K562 (cell line): ENCODE measurements around the gene CDCP1. TPM values are rescaled to one million over a fixed set of nuclear protein-coding genes. Genes with fewer than 3 reads are reported as not detected.
A peak's percentile ranks its signal among the peaks of the same experiment; 100 is the strongest.

Experiments used
- ATAC-seq: fragments of 200-7000 bp; cut with Tn5 transposase; 3 replicates; pipeline ENCODE4 v1.9.1; 2020; ENCODE audit warnings: moderate library complexity
- BruUV-seq: library from RNA; stranded (reverse); fragments of 400-500 nt; replicated peaks from 2 replicates; lab custom pipeline; 2021; lab: Mats Ljungman, UMichigan
- CTCF ChIA-PET: fragments of 300-600 bp; formaldehyde crosslinking; extraction: SDS; loops from one replicate; lab custom pipeline; 2021; ENCODE audit warnings: low intra/inter-chr PET ratio; lab: Yijun Ruan, JAX
- POLR2A ChIA-PET: fragments of 300-600, 350-650 bp; sonication (Branson Sonifier 250); formaldehyde crosslinking; extraction: SDS; loops from one replicate; lab custom pipeline; 2021; ENCODE audit warnings: antibody characterized with exemption, inconsistent platforms; lab: Yijun Ruan, JAX
- DNase-seq, 4 experiments: peaks; one replicate each; pipeline versions ENCODE4 v3.0.0 to v3.0.0-alpha.2; 2011 to 2018; ENCODE audit warnings: low spot score in 3 of 4, mixed read lengths in 3 of 4; ENCODE audit errors: extremely low read depth in 1 of 4
- FAIRE-seq: peaks from 2 replicates; lab custom pipeline; 2011; peaks lifted over from hg19 to GRCh38; lab: Jason Lieb, UNC
- H2AFZ ChIP-seq: 2 replicates; pipeline ENCODE4 v1.6.0; 2011; ENCODE audit warnings: low read depth, low read length, control low read depth, inconsistent platforms
- H3K27ac ChIP-seq: fragments of 200-600 bp; 3 replicates; pipeline ENCODE4 v1.8.0; 2011; ENCODE audit warnings: low read depth, mild to moderate bottlenecking, control low read depth, inconsistent platforms, low read length, moderate library complexity, mixed read lengths; ENCODE audit errors: extremely low read depth
- H3K27me3 ChIP-seq, 2 experiments: fragments of 300-600 bp in 1 of 2; 2 replicates in 1 of 2; 3 replicates in 1 of 2; pipeline versions ENCODE4 v1.6.0 to v1.8.0; 2011; ENCODE audit warnings: inconsistent platforms in 2 of 2, low read length in 2 of 2, mild to moderate bottlenecking in 1 of 2, mixed read lengths in 1 of 2, moderate library complexity in 1 of 2; ENCODE audit not compliant: control insufficient read depth in 2 of 2, insufficient read depth in 2 of 2
- H3K36me3 ChIP-seq: fragments of 300-600 bp; 3 replicates; pipeline ENCODE4 v1.8.0; 2011; ENCODE audit warnings: mild to moderate bottlenecking, low read length, inconsistent platforms; ENCODE audit not compliant: control insufficient read depth, insufficient read depth
- H3K4me1 ChIP-seq, 2 experiments: fragments of 200-600 bp in 1 of 2; replicated peaks in 1 of 2; 2 replicates in 1 of 2; 3 replicates in 1 of 2; pipeline versions ENCODE4 v1.5.1 to v1.8.0; 2011; ENCODE audit warnings: inconsistent platforms in 2 of 2, low read length in 2 of 2, mild to moderate bottlenecking in 1 of 2, mixed read lengths in 1 of 2, moderate library complexity in 1 of 2; ENCODE audit not compliant: control insufficient read depth in 2 of 2, insufficient read depth in 2 of 2
- H3K4me2 ChIP-seq: 2 replicates; pipeline ENCODE4 v1.6.1; 2011; ENCODE audit warnings: low read length, control low read depth, inconsistent platforms, mixed read lengths; ENCODE audit not compliant: insufficient read depth
- H3K4me3 ChIP-seq: fragments of 200-600 bp; sonication (generic), shearing (Covaris generic); 2 replicates; pipeline ENCODE4 v1.5.1; 2016; ENCODE audit warnings: control low read depth, inconsistent platforms
- H3K79me2 ChIP-seq: fragments of 200-600 bp; 3 replicates; pipeline ENCODE4 v1.8.0; 2011; ENCODE audit warnings: low read length, inconsistent platforms; ENCODE audit not compliant: control insufficient read depth, insufficient read depth
- H3K9ac ChIP-seq, 2 experiments: 2 replicates each; pipeline versions ENCODE4 v1.6.0 to v1.6.1; 2011; ENCODE audit warnings: low read depth in 2 of 2, low read length in 2 of 2, control low read depth in 1 of 2, inconsistent platforms in 1 of 2, mild to moderate bottlenecking in 1 of 2, mixed read lengths in 1 of 2; ENCODE audit not compliant: insufficient read depth in 1 of 2
- H3K9me1 ChIP-seq: one replicate; pipeline ENCODE4 v1.6.0; 2011; ENCODE audit warnings: inconsistent platforms, mild to moderate bottlenecking, low read length, moderate library complexity; ENCODE audit not compliant: control insufficient read depth, insufficient read depth
- H3K9me3 ChIP-seq: replicated peaks from 2 replicates; pipeline ENCODE4 v1.5.1; 2011; ENCODE audit warnings: low read depth, low read length, inconsistent platforms; ENCODE audit not compliant: control insufficient read depth, insufficient read depth
- H4K20me1 ChIP-seq: replicated peaks from 2 replicates; pipeline ENCODE4 v1.6.1; 2011; ENCODE audit warnings: low read length, inconsistent platforms, mixed read lengths; ENCODE audit not compliant: control insufficient read depth, insufficient read depth
- DMBX1 ChIP-seq: fragments of 250-450 bp; sonication (Bioruptor Pico); IDR thresholded peaks from 2 replicates; pipeline ENCODE4 v1.8.0; 2022; ENCODE audit warnings: inconsistent platforms, mild to moderate bottlenecking, moderate library complexity, borderline replicate concordance
- GATA2 ChIP-seq: sonication (generic); formaldehyde crosslinking; IDR thresholded peaks from 2 replicates; pipeline ENCODE4 v1.4.0; 2020; ENCODE audit warnings: mild to moderate bottlenecking, missing genetic modification reagents
- ZNF175 ChIP-seq: fragments of 200-800 bp; sonication (Bioruptor generic); IDR thresholded peaks from 2 replicates; pipeline ENCODE4 v1.6.1; 2016; ENCODE audit warnings: low read depth, mild to moderate bottlenecking, missing genetic modification characterization, missing compliant biosample characterization
- ZNF316 ChIP-seq: fragments of 450-650 bp; IDR thresholded peaks from 2 replicates; pipeline ENCODE4 v1.6.1; 2016
- ZNF584 ChIP-seq: fragments of 200-800 bp; sonication (Bioruptor generic); IDR thresholded peaks from 2 replicates; pipeline ENCODE4 v1.6.1; 2016; ENCODE audit warnings: low read depth, mild to moderate bottlenecking, missing genetic modification characterization, missing compliant biosample characterization
- WGBS: fragments of 100-300 bp; shearing (Covaris generic); methylation state at CpG from one replicate; pipeline ENCODE4 v1.1.6; 2016; ENCODE audit warnings: low coverage, mixed read lengths; ENCODE audit not compliant: insufficient coverage; ENCODE audit errors: missing lambda C conversion rate; 5-methylcytosine and 5-hydroxymethylcytosine counted together
- in situ Hi-C: fragments of 300-500 bp; cut with MboI; formaldehyde crosslinking; loops from 4 replicates; pipeline ENCODE4 v1.15.0; 2018; ENCODE audit warnings: inconsistent platforms, mixed read lengths
- intact Hi-C: fragments of 100-400 bp; cut with micrococcal nuclease; formaldehyde crosslinking; loops from 2 replicates; pipeline ENCODE4 v1.14.2; 2022
- polyA plus RNA-seq, 8 experiments: library from polyadenylated mRNA; depleted of rRNA in 4 of 8; stranded (reverse) in 5 of 8; unstranded in 3 of 8; fragments of >200 nt; fragmentation: Nextera tagmentation in 2 of 8; fragmentation: Illumina TruSeq in 1 of 8; extraction: Ambion mirVana in 2 of 8; extraction: Trizol in 1 of 8; gene quantifications; 2 replicates each; pipeline versions ENCODE4 v1.2.1 to v1.2.3, GENCODE V29; 2011 to 2014; ENCODE audit warnings: inconsistent platforms in 1 of 8, missing spikeins in 1 of 8
- total RNA-seq, 7 experiments: library from RNA; depleted of rRNA in 6 of 7; stranded (reverse); fragments of >200 nt in 6 of 7; fragmentation: Illumina TruSeq in 2 of 7; extraction: Trizol in 2 of 7; gene quantifications; 2 replicates each; pipeline versions ENCODE4 v1.2.1 to v1.2.3, GENCODE V29; 2011 to 2021; ENCODE audit warnings: low replicate concordance in 1 of 7
- TF ChIP-seq, protein P1 (sequence below): fragments of 200-800 bp; sonication (Bioruptor generic); IDR thresholded peaks from 2 replicates; pipeline ENCODE4 v1.6.1; 2017; ENCODE audit warnings: missing genetic modification characterization, missing compliant biosample characterization
- TF ChIP-seq, protein P2 (sequence below), 2 experiments: fragments of 450-650 bp; IDR thresholded peaks; 2 replicates each; pipeline ENCODE4 v1.6.1; 2016; ENCODE audit warnings: mild to moderate bottlenecking in 2 of 2, borderline replicate concordance in 1 of 2, low read depth in 1 of 2, moderate library complexity in 1 of 2
- TF ChIP-seq, protein P3 (sequence below): fragments of 450-650 bp; IDR thresholded peaks from 2 replicates; pipeline ENCODE4 v1.6.1; 2018; ENCODE audit warnings: mild to moderate bottlenecking, low read depth; ENCODE audit not compliant: partially characterized antibody

Gene CDCP1
- total and polyA plus RNA-seq, 9 of the 15 experiments (the other 6 are each of a cell fraction or from before 2014, with no cell fraction given), result 3.9 to 16.4 (median 5.2) TPM

- no TSS peak for BruUV-seq
- no peaks in the 10 kb centered on the region for H4K20me1 ChIP-seq
- 51% methylated on average over 10 of the region's 10 CpGs for WGBS
- H3K4me2 ChIP-seq, result no peak overlapping the region
- H2AFZ ChIP-seq, result peak overlapping the region; percentile 90
- no peak for FAIRE-seq
- peaks cover 4% of the 10 kb centered on the region for H3K9me1 ChIP-seq
- no peak for ATAC-seq
- in situ Hi-C loops (no loop called here), intact Hi-C loops (no loop called here)
- peak overlapping the region; percentile 59; the same call in 1 of the 3 replicates for H3K27ac ChIP-seq
- no peaks in the 10 kb centered on the region for H3K36me3 ChIP-seq
- ChIA-PET POLR2A (interaction anchor here (0.6 to 1.4 kb wide), 4 partner anchors 11 to 28 kb away, joined by 3 to 4 read pairs (median 4); no protein-coding TSS in a partner anchor), CTCF (no interaction called here)
- no peaks in the 10 kb centered on the region for H3K27me3 ChIP-seq
- DNase-seq, result no peak
- H3K9me3 ChIP-seq, result peaks cover 10% of the 10 kb centered on the region
- peaks cover 12 to 51% of the 10 kb centered on the region in 2 experiments for H3K4me1 ChIP-seq
- H3K79me2 ChIP-seq, result no peaks in the 10 kb centered on the region
- no peak overlapping the region for H3K4me3 ChIP-seq
- H3K9ac ChIP-seq, result no peak overlapping the region
- TF ChIP-seq, protein P1, sequence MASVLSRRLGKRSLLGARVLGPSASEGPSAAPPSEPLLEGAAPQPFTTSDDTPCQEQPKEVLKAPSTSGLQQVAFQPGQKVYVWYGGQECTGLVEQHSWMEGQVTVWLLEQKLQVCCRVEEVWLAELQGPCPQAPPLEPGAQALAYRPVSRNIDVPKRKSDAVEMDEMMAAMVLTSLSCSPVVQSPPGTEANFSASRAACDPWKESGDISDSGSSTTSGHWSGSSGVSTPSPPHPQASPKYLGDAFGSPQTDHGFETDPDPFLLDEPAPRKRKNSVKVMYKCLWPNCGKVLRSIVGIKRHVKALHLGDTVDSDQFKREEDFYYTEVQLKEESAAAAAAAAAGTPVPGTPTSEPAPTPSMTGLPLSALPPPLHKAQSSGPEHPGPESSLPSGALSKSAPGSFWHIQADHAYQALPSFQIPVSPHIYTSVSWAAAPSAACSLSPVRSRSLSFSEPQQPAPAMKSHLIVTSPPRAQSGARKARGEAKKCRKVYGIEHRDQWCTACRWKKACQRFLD (CRISPR knock-in tag), result 0 out of 2 replicates have a peak, but pooled peaks have one; percentile 24
- TF ChIP-seq, protein P2, sequence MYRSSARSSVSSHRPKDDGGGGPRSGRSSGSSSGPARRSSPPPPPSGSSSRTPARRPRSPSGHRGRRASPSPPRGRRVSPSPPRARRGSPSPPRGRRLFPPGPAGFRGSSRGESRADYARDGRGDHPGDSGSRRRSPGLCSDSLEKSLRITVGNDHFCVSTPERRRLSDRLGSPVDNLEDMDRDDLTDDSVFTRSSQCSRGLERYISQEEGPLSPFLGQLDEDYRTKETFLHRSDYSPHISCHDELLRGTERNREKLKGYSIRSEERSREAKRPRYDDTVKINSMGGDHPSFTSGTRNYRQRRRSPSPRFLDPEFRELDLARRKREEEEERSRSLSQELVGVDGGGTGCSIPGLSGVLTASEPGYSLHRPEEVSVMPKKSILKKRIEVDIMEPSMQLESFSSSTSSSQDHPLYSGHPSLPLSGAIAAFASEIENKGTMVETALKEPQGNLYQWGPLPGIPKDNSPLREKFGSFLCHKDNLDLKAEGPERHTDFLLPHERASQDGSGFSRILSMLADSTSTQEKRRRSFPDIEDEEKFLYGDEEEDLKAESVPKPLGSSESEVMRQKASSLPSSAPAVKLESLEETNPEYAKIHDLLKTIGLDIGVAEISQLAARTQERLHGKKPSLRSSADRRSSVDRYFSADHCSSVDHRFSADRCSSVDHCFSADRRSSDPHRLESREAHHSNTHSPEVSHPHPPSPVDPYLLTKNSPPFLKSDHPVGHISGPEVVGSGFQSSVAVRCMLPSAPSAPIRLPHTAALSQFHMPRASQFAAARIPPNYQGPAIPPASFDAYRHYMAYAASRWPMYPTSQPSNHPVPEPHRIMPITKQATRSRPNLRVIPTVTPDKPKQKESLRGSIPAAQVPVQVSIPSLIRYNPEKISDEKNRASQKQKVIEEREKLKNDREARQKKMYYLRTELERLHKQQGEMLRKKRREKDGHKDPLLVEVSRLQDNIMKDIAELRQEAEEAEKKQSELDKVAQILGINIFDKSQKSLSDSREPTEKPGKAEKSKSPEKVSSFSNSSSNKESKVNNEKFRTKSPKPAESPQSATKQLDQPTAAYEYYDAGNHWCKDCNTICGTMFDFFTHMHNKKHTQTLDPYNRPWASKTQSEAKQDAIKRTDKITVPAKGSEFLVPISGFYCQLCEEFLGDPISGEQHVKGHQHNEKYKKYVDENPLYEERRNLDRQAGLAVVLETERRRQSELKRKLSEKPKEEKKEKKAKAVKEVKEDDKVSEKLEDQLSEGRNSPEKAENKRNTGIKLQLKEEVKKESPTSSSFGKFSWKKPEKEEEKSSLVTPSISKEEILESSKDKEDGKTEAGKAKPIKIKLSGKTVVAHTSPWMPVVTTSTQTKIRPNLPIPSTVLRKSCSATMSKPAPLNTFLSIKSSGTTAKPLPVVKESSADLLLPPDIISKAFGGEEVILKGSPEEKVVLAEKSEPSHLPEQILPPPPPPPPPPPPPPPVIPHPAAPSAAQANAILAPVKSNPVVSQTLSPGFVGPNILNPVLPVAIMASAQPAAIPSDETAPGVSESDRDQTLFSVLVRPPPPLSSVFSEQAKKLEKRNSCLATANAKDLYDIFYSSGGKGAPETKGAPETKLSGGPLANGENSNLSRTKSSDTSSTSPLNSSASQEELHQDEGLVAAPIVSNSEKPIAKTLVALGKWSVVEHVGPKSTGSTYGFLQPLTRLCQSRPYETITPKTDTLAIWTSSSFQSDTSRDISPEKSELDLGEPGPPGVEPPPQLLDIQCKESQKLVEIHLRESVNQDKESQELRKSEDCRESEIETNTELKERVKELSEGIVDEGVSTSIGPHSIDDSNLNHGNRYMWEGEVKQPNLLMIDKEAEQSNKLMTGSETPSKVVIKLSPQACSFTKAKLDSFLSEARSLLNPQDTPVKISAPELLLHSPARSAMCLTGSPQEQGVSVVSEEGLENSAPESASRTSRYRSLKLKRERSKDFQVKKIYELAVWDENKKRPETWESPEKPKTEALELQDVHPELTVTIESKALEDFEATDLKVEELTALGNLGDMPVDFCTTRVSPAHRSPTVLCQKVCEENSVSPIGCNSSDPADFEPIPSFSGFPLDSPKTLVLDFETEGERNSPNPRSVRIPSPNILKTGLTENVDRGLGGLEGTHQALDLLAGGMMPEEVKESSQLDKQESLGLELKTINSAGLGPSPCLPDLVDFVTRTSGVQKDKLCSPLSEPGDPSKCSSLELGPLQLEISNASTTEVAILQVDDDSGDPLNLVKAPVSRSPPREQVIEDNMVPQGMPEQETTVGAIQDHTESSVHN (IDR thresholded peaks at IDR 0.05; ENCODE audit: borderline replicate concordance in 1 of 2, low read depth in 1 of 2), result no peak
- TF ChIP-seq ZNF584 (no peak; the same call in 1 of the 2 replicates), ZNF316 (0 out of 2 replicates have a peak, but pooled peaks have one; percentile 3), GATA2 (peak; percentile 45; the same call in 1 of the 2 replicates), ZNF175 (CRISPR knock-in tag) (peak; percentile 65; the same call in 1 of the 2 replicates), DMBX1 (CRISPR knock-in tag) (peak; percentile 45; the same call in 1 of the 2 replicates)
- TF ChIP-seq, protein P3, sequence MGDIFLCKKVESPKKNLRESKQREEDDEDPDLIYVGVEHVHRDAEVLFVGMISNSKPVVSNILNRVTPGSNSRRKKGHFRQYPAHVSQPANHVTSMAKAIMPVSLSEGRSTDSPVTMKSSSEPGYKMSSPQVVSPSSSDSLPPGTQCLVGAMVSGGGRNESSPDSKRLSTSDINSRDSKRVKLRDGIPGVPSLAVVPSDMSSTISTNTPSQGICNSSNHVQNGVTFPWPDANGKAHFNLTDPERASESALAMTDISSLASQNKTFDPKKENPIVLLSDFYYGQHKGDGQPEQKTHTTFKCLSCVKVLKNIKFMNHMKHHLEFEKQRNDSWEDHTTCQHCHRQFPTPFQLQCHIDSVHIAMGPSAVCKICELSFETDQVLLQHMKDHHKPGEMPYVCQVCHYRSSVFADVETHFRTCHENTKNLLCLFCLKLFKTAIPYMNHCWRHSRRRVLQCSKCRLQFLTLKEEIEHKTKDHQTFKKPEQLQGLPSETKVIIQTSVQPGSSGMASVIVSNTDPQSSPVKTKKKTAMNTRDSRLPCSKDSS, result peak; percentile 56
Observed at GRCh38 chr3:45165497-45166283, 19.5 kb upstream of the CDCP1 start.
